ENCODE data around the gene RNF225. TPM values are rescaled to one million over a fixed set of nuclear protein-coding genes. Genes with fewer than 3 reads are reported as not detected.

Gene RNF225
- polyA plus RNA-seq (2012; ENCODE audit: insufficient read length, low read depth) = 0.29 TPM

GRCh38 chr19:58395220-58395978 lies at the start of gene RNF225:
TSS of gene RNF225 (plus strand) at chr19:58395656. CDS start at chr19:58396090, 434 bp downstream.
- TF ChIP-seq SIN3A (IDR thresholded peaks at IDR 0.05; ENCODE audit: borderline replicate concordance, insufficient read depth, low read length) = no peak; the same call in 1 of the 2 replicates
- TF ChIP-seq REST (IDR thresholded peaks at IDR 0.05; ENCODE audit: insufficient read depth in 1 of 2, low read depth in 2 of 2, low read length in 2 of 2) = no peak
- no peak for TF ChIP-seq TAF1 (IDR thresholded peaks at IDR 0.05; ENCODE audit: borderline replicate concordance, insufficient read depth, low read length)
- TF ChIP-seq POLR2AphosphoS5 (IDR thresholded peaks at IDR 0.05; ENCODE audit: low read depth, low read length) = peak; percentile 75
- no peak for TF ChIP-seq FOXP2 (optimal IDR thresholded peaks at IDR 0.05; ENCODE audit: borderline replicate concordance, extremely low read depth, extremely low read length, insufficient read depth)

- TF ChIP-seq POLR2AphosphoS5 (IDR thresholded peaks at IDR 0.05; ENCODE audit: low read depth, low read length) = peak; percentile 67
- TF ChIP-seq SIN3A (IDR thresholded peaks at IDR 0.05; ENCODE audit: borderline replicate concordance, insufficient read depth, low read length) = 0 out of 2 replicates have a peak, but pooled peaks have one; percentile 24
- peak; percentile 15 to 18; a peak in 1 of 4 replicates for TF ChIP-seq REST (IDR thresholded peaks at IDR 0.05; ENCODE audit: insufficient read depth in 1 of 2, low read depth in 2 of 2, low read length in 2 of 2)
- TF ChIP-seq TAF1 (IDR thresholded peaks at IDR 0.05; ENCODE audit: borderline replicate concordance, insufficient read depth, low read length) = peak; percentile 47; the same call in 1 of the 2 replicates
- TF ChIP-seq FOXP2 (optimal IDR thresholded peaks at IDR 0.05; ENCODE audit: borderline replicate concordance, extremely low read depth, extremely low read length, insufficient read depth) = no peak
Measured at GRCh38 chr19:58346961-58347929, 48.2 kb upstream of the RNF225 start.

- TF ChIP-seq REST (IDR thresholded peaks at IDR 0.05; ENCODE audit: insufficient read depth in 1 of 2, low read depth in 2 of 2, low read length in 2 of 2) = no peak
- TF ChIP-seq SIN3A (IDR thresholded peaks at IDR 0.05; ENCODE audit: borderline replicate concordance, insufficient read depth, low read length) = no peak
- TF ChIP-seq TAF1 (IDR thresholded peaks at IDR 0.05; ENCODE audit: borderline replicate concordance, insufficient read depth, low read length) = no peak
- TF ChIP-seq FOXP2 (optimal IDR thresholded peaks at IDR 0.05; ENCODE audit: borderline replicate concordance, extremely low read depth, extremely low read length, insufficient read depth) = no peak
- TF ChIP-seq POLR2AphosphoS5 (IDR thresholded peaks at IDR 0.05; ENCODE audit: low read depth, low read length) = no peak
Measured at GRCh38 chr19:58349590-58349989, 45.9 kb upstream of the RNF225 start.

- no peak for TF ChIP-seq TAF1 (IDR thresholded peaks at IDR 0.05; ENCODE audit: borderline replicate concordance, insufficient read depth, low read length)
- TF ChIP-seq FOXP2 (optimal IDR thresholded peaks at IDR 0.05; ENCODE audit: borderline replicate concordance, extremely low read depth, extremely low read length, insufficient read depth) = no peak
- TF ChIP-seq REST (IDR thresholded peaks at IDR 0.05; ENCODE audit: insufficient read depth in 1 of 2, low read depth in 2 of 2, low read length in 2 of 2) = no peak
- no peak for TF ChIP-seq SIN3A (IDR thresholded peaks at IDR 0.05; ENCODE audit: borderline replicate concordance, insufficient read depth, low read length)
- TF ChIP-seq POLR2AphosphoS5 (IDR thresholded peaks at IDR 0.05; ENCODE audit: low read depth, low read length) = no peak
Measured at GRCh38 chr19:58350001-58350861, 45.2 kb upstream of the RNF225 start.

Measured in PFSK-1 (cell line).